ENCODE results near the gene PSME3.
"Not testable (repeated sequence)": the region's sequence is repeated elsewhere in the genome, so short reads cannot be mapped to it uniquely, and the experiment has no call there.

The PSME3 gene

DNA sequence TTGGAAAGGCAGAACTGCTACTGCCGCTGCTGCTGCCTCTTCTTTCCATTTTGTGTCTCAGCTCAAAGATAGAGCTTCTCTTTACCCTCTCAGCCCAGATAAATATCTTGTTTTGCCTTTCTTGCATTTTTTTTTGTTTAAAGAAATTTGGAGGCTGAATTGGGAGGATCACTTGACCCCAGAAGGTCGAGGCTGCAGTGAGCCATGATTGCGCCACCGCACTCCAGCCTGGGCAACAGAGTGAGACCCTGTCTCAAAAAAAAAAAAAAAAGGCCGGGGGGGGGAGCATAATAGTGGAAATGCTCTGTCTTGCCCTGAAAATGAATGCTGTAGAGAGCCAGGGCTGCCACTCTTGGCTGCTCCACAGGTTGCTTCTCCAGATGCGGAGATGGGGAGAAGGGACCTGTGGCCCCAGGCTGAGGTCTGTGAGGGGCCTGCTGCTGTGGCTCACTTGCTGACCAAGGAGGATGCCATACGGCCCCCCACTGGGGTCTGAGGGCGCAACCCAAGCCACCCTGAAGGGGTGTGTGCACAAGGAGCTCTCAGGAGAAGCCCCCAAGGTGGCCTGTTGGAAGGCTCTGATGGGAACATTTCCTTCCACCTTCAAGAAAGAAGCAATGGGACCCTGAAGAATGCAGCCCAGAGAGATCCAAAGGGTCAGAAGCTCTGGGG, 45.9 kb downstream of the PSME3 start:
- DNase-seq = no peak

DNA sequence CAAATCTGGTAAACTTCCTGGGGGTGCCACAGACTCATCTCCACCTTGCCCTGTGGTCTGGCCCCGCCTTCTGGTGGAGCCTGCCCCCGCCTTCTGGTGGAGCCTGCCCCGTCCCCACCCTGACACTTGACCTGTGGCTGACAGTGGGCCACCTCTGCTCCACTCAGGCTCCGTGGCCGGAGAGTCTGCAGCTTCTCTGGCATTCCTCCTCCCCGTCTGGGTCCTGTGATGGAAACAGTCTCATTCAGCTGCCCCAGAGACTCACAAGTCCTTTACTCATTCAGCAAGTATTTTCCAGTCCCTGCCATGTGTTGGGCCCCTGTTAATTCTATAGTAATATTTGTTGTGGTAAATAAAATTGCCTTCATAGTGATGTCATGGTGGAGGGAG, 46.4 kb downstream of the PSME3 start:
- no peak for DNase-seq

DNA sequence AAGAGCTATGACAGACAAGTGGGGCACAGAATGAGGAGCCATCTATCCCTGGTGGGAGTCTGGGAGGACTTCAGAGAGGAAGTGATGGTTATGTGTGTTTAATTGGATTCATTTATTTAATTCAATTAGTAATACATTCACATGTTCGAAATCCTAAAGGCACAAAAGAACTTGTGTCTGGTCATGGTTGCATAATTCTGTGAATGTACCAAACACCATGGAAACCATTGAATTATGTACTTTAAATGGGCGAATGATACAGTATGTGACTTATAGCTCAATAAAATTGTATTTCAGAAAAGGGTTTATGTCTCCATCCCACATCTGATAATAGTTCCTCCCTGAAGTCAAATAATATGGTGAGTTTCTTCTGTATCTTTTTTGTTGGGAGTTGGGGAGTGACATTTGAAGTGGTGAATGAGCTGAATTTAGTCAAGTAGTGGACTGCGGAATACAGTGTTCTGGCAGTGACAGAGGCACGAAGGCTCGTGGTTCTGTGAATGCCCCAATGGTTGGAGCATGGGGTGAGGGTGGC, 47.6 kb downstream of the PSME3 start:
- DNase-seq = no peak

DNA sequence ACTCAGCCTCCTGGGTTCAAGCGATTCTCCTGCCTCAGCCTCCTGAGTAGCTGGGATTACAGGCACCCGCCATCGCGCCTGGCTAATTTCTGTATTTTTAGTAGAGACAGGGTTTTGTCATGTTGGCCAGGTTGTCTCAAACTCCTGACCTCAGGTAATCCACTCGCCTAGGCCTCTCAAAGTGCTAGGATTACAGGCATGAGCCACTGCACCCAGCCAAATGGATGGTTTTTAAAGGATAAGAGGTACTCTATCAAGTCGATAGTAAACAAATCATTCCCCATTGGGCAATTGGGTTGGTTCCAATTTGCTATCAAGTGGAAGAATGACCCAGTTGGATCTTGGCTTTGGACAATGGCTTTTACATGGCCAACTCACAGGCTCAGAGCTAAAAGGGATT, 48.5 kb downstream of the PSME3 start:
- DNase-seq = not testable (repeated sequence)

DNA sequence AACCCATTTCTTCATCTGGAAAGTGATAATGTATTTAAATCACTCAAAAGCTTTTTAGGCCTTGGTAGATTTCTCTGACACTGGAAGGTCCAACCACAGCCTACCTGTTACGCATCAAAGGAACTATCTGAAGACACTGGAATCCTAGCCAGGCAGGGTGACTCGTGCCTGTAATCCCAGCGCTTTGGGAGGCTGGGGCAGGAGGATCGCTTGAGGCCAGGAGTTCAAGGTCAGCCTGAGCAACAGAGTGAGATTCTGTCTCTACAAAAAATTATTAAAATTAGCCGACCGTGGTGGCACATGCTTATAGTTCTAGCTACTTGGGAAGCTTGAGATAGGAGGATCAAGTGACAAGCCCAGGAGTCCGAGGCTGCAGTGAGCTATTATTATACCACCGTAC, 49.0 kb downstream of the PSME3 start:
- no peak for DNase-seq

DNA sequence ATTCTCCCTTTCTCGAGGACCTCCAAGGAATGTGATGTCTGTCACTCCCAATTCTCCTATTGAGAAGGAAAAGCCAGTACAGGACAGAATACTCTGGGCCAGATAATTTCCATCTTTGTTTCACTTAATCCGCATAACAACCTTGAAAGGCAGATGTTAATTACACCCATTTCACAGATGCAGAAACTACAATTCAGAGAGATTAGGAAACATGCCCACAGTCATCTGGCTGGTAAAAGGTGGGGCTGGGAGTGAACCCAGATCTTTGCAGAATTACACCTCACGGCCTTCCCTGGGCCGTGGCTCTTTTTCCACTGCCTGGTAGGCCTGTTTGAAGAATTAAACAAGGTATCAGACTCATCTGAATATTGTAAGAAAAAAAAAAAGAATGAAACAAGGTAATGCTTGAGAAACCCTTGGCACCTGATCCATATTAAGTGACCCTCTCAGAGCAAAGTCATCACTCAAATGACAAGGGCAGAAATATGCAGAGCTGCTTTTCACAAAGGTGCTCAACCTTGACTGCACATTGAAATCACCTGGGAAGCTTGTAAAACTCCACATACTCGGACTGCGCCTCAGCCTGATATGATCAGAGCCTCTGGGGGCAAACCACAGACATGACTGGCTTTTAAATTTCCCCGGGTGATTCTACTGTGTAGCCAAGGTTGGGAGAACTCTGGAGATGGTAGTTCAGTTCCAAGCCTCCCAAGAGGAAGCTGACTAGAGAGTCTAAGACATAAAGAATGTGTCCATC, 50.8 kb downstream of the PSME3 start:
- DNase-seq = no peak

DNA sequence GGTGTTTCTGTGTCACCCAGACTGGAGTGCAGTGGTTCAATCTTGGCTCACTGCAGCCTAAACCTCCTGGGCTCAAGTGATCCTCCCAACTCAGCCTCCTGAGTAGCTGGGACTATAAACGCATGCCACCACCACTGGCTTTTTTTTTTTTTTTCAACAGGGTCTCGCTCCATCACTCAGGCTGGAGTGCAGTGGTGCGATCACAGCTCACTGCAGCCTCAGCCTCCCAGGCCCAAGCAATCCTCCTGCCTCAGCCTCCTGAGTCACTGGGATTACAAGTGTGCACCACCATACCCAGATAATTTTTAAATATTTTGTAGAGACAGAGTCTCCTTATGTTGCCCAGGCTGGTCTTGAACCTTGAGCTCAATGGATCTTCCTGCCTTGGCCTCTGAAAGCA, 52.6 kb downstream of the PSME3 start:
- DNase-seq = not testable (repeated sequence)

DNA sequence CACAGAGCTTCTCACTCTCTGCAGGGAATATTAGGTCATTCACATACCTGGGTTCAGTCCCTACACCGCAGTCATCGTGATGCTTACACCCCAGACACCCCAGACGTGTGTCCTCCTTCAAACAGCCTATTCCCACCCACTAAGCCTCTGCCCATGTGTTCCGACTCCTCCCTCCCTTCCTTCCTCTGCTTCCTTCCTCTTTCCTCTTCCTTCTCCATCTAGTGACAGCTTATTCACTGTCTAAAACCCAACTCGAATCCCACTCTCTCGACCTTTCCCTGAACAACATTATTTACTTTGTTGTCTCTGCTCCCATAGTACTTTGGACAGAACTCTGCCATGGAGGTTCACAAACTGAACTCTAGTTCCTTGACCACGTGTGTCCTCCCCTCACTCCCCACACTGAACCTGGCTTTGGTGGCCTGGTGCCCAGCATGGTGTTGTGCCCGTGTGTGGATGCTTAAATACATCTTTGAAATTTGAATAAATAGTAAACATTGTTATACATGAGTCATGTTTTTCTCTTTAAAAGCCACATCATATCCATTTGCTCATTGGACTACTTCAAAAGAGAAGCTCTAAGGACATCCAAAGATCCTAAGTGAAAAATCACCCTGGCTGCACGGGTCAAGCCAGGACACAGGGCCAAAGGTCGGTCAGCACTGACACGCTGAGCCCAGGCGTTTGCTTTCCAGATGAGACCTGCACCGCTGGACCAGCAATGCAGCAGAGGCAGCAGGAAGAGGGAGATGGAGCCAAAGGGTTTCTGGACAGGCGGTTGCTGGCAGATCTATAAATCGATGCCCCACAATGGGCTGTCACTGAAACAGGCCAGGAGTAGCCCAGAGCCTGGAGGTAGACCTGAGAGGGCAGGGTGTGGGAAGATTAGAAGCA, 53.3 kb downstream of the PSME3 start:
- no peak for DNase-seq

DNA sequence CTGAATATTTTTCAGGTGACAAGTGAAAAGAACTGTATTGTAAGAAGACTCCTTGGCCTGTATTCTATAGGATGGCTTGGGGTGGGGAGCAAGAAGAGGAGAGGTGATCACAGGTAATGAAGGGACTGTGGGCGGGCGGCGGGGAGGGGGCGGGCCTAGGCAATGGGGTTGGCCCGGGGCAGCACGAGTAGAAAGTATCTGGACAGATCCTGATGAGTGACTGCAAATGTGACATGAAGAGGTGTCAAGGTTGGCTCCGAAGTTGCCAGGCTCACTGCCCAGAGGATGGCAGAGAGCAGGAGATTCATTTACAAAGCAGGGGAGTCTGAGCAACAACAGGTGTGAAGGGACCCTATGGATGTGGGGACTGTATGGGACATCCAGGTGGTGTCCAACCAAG, 56.6 kb downstream of the PSME3 start:
- no peak for DNase-seq

DNA sequence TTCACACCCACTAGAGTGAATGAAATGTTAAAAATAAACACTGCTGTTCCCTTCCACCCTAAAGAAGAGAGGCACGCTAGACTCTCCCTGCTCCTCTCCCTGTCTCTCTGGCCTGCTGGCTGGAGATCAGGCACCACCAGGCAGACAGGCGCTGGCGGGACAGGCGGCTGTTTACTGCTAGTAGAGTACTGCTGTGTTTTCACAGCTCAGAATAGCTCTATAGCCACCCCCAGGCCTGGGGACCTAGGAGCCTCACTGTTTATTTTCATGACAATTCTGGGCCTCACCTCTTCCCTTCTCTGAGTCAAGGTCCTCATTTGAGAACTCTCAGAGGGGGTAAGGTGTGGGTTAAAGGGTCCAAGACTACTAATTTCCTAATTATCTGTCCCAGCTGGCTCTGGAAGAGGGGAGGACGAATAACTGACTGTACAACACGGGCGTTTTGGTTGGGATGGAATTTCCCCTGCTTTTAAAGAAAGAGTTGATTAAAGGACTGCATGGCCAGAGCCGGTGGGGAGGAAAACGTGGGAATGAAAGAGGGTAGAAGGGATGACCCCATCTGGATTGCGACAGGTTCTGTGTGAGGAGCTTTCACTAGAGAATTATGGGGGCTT, 58.4 kb downstream of the PSME3 start:
- no peak for DNase-seq

DNA sequence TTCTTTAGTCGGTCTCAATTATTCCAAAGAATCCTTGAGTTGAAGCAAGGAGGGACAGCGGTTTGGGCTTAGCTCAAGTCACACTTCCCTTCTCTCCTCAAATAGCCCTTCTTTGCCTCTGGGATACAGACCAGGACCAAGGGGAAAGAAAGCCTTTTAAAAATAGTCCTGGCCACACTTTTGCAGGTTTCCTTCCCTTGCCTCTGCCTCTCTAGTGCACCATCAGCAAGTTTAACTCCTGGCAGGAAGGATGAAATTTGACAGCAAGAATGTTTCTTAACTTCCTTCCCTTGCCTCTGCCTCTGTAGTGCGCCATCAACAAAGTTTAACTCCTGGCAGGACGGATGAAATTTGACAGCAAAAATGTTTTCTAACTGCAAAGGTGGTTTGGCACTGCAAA, 60.2 kb downstream of the PSME3 start:
- no peak for DNase-seq
